IMR-90 (cell line): ENCODE measurements around the gene LINGO4. TPM values are rescaled to one million over a fixed set of nuclear protein-coding genes. Genes with fewer than 3 reads are reported as not detected.

Experiments used
- ATAC-seq: fragments of 200-7000 bp; cut with Tn5 transposase; 2 replicates; pipeline ENCODE4 v1.9.1; 2020; ENCODE audit warnings: low read depth, mild to moderate bottlenecking, moderate library complexity
- BruUV-seq: library from RNA; stranded (reverse); fragments of 400-500 nt; replicated peaks from 2 replicates; lab custom pipeline; 2021; lab: Mats Ljungman, UMichigan
- CTCF ChIA-PET: fragments of 300-600 bp; formaldehyde crosslinking; extraction: SDS; loops from one replicate; lab custom pipeline; 2021; ENCODE audit warnings: antibody characterized with exemption; lab: Yijun Ruan, JAX
- POLR2A ChIA-PET: fragments of 300-600 bp; sonication (Branson Sonifier 250); formaldehyde crosslinking; loops from one replicate; lab custom pipeline; 2022; ENCODE audit warnings: antibody characterized with exemption; ENCODE audit not compliant: unreplicated experiment; lab: Charles Lee
- DNase-seq: peaks from one replicate; pipeline ENCODE4 v3.0.0; 2013
- H2AFZ ChIP-seq: replicated peaks from 2 replicates; pipeline ENCODE3; 2013; ENCODE audit warnings: low read length, mild to moderate bottlenecking; ENCODE audit not compliant: poor library complexity
- H2AK5ac ChIP-seq: 2 replicates; pipeline ENCODE4 v1.6.1; 2013; ENCODE audit warnings: low read depth, low read length, inconsistent platforms
- H2AK9ac ChIP-seq: replicated peaks from 2 replicates; pipeline ENCODE3; 2013; ENCODE audit warnings: mild to moderate bottlenecking, low read depth, low read length, moderate library complexity; ENCODE audit not compliant: poor library complexity
- H2BK120ac ChIP-seq: 2 replicates; pipeline ENCODE4 v1.6.1; 2013; ENCODE audit warnings: low read depth, low read length, inconsistent platforms
- H2BK15ac ChIP-seq: 3 replicates; pipeline ENCODE4 v1.6.1; 2013; ENCODE audit warnings: low read depth, low read length, inconsistent platforms
- H2BK20ac ChIP-seq: 2 replicates; pipeline ENCODE4 v1.6.1; 2013; ENCODE audit warnings: low read depth, mild to moderate bottlenecking, inconsistent platforms, low read length, moderate library complexity
- H2BK5ac ChIP-seq: 2 replicates; pipeline ENCODE4 v1.6.1; 2013; ENCODE audit warnings: mild to moderate bottlenecking, low read depth, low read length, inconsistent platforms; ENCODE audit not compliant: poor library complexity, severe bottlenecking
- H3K14ac ChIP-seq: replicated peaks from 2 replicates; pipeline ENCODE4 v1.6.1; 2013; ENCODE audit warnings: low read depth, low read length, inconsistent platforms
- H3K18ac ChIP-seq: 2 replicates; pipeline ENCODE4 v1.6.1; 2013; ENCODE audit warnings: low read depth, low read length, control low read depth
- H3K23ac ChIP-seq: 2 replicates; pipeline ENCODE4 v1.6.1; 2013; ENCODE audit warnings: low read depth, low read length, inconsistent platforms
- H3K27ac ChIP-seq: 2 replicates; pipeline ENCODE4 v1.5.1; 2013; ENCODE audit warnings: mild to moderate bottlenecking, control low read depth, low read length; ENCODE audit not compliant: insufficient read depth
- H3K27me3 ChIP-seq: 2 replicates; pipeline ENCODE4 v1.6.1; 2013; ENCODE audit warnings: low read length; ENCODE audit not compliant: control insufficient read depth, insufficient read depth
- H3K36me3 ChIP-seq: 2 replicates; pipeline ENCODE4 v1.6.1; 2013; ENCODE audit warnings: low read length, mixed read lengths; ENCODE audit not compliant: control insufficient read depth, insufficient read depth
- H3K4ac ChIP-seq: 2 replicates; pipeline ENCODE4 v1.6.1; 2013; ENCODE audit warnings: low read depth, low read length, inconsistent platforms
- H3K4me1 ChIP-seq: 2 replicates; pipeline ENCODE4 v1.6.1; 2013; ENCODE audit warnings: low read length, mixed read lengths; ENCODE audit not compliant: control insufficient read depth, insufficient read depth
- H3K4me2 ChIP-seq: 2 replicates; pipeline ENCODE4 v1.6.1; 2013; ENCODE audit warnings: low read depth, mild to moderate bottlenecking, control low read depth, low read length, moderate library complexity
- H3K4me3 ChIP-seq: 2 replicates; pipeline ENCODE4 v1.5.1; 2013; ENCODE audit warnings: low read depth, mild to moderate bottlenecking, control low read depth, low read length, moderate library complexity; ENCODE audit not compliant: insufficient read depth
- H3K56ac ChIP-seq: 2 replicates; pipeline ENCODE4 v1.6.1; 2013; ENCODE audit warnings: low read length, inconsistent platforms; ENCODE audit not compliant: insufficient read depth; ENCODE audit errors: extremely low read depth
- H3K79me1 ChIP-seq, 2 experiments: 2 replicates each; pipeline ENCODE4 v1.6.1; 2013; ENCODE audit warnings: low read length in 2 of 2, inconsistent platforms in 1 of 2, low read depth in 1 of 2
- H3K9ac ChIP-seq: 2 replicates; pipeline ENCODE4 v1.6.1; 2013; ENCODE audit warnings: low read depth, low read length, control low read depth
- H3K9me1 ChIP-seq: 2 replicates; pipeline ENCODE4 v1.6.1; 2013; ENCODE audit warnings: low read length, inconsistent platforms; ENCODE audit not compliant: insufficient read depth
- H3K9me3 ChIP-seq: 2 replicates; pipeline ENCODE4 v1.6.1; 2013; ENCODE audit warnings: low read length; ENCODE audit not compliant: control insufficient read depth, insufficient read depth
- H4K20me1 ChIP-seq: 2 replicates; pipeline ENCODE4 v1.6.1; 2013; ENCODE audit warnings: low read length, inconsistent platforms; ENCODE audit not compliant: insufficient read depth
- H4K5ac ChIP-seq: 2 replicates; pipeline ENCODE4 v1.6.1; 2013; ENCODE audit warnings: mild to moderate bottlenecking, low read depth, low read length, control low read depth
- H4K8ac ChIP-seq, 2 experiments: 2 replicates each; pipeline ENCODE4 v1.6.1; 2013; ENCODE audit warnings: low read depth in 2 of 2, low read length in 2 of 2, control low read depth in 1 of 2, inconsistent platforms in 1 of 2
- H4K91ac ChIP-seq: 2 replicates; pipeline ENCODE4 v1.6.1; 2013; ENCODE audit warnings: low read depth, low read length, inconsistent platforms; ENCODE audit not compliant: insufficient read depth
- CEBPB ChIP-seq: IDR thresholded peaks from 2 replicates; pipeline ENCODE4 v1.6.1; 2012; ENCODE audit warnings: low read depth, low read length, improper control_type of control experiment
- CHD1 ChIP-seq: IDR thresholded peaks from 2 replicates; pipeline ENCODE4 v1.6.1; 2012; ENCODE audit warnings: low read depth, low read length, improper control_type of control experiment
- ELK1 ChIP-seq: fragments of 150-350 bp; IDR thresholded peaks from 2 replicates; pipeline ENCODE4 v1.6.1; 2016; ENCODE audit warnings: low read depth, mild to moderate bottlenecking, low read length, moderate library complexity, borderline replicate concordance
- MAFK ChIP-seq: IDR thresholded peaks from 2 replicates; pipeline ENCODE4 v1.6.1; 2012; ENCODE audit warnings: low read depth, low read length, improper control_type of control experiment
- MAZ ChIP-seq: IDR thresholded peaks from 2 replicates; pipeline ENCODE4 v1.6.1; 2012; ENCODE audit warnings: low read depth, mild to moderate bottlenecking, low read length, improper control_type of control experiment, moderate library complexity, borderline replicate concordance
- MXI1 ChIP-seq: IDR thresholded peaks from 2 replicates; pipeline ENCODE4 v1.6.1; 2012; ENCODE audit warnings: low read depth, mild to moderate bottlenecking, low read length, moderate library complexity, borderline replicate concordance
- RCOR1 ChIP-seq: IDR thresholded peaks from 2 replicates; pipeline ENCODE4 v1.6.1; 2012; ENCODE audit warnings: mild to moderate bottlenecking, low read length, improper control_type of control experiment; ENCODE audit not compliant: insufficient replicate concordance
- SMC3 ChIP-seq: fragments of 150-350 bp; IDR thresholded peaks from 2 replicates; pipeline ENCODE4 v1.6.1; 2016; ENCODE audit warnings: low read depth, mild to moderate bottlenecking, antibody characterized with exemption, low read length, moderate library complexity
- USF2 ChIP-seq: fragments of 150-350 bp; IDR thresholded peaks from 2 replicates; pipeline ENCODE4 v1.6.1; 2017; ENCODE audit warnings: mild to moderate bottlenecking, antibody characterized with exemption, low read length, low read depth
- WGBS, 2 experiments: methylation state at CpG; one replicate each; pipeline versions ENCODE4 v1.1.5 to v1.1.7; 2013; ENCODE audit warnings: missing lambda C conversion rate in 2 of 2; ENCODE audit not compliant: insufficient read length in 1 of 2; ENCODE audit errors: extremely low coverage in 2 of 2; 5-methylcytosine and 5-hydroxymethylcytosine counted together
- dilution Hi-C: fragments of 300-500 bp; cut with HindIII; formaldehyde crosslinking; loops from one replicate; pipeline ENCODE4 v1.14.3; 2018; ENCODE audit warnings: low sequenced_read_pairs; ENCODE audit not compliant: unreplicated experiment
- in situ Hi-C: fragments of 300-500 bp; cut with MboI; formaldehyde crosslinking; loops from 3 replicates; pipeline ENCODE4 v1.14.3; 2019; ENCODE audit warnings: low sequenced_read_pairs, inconsistent platforms, mixed read lengths
- intact Hi-C: fragments of 100-400 bp; cut with micrococcal nuclease; formaldehyde crosslinking; loops from 2 replicates; pipeline ENCODE4 v1.10.0; 2022
- polyA plus RNA-seq, 3 experiments: library from polyadenylated mRNA; depleted of rRNA; stranded (reverse); fragments of >200 nt; gene quantifications; 2 replicates each; pipeline ENCODE4 v1.2.3, GENCODE V29; 2012; ENCODE audit warnings: low replicate concordance in 1 of 3
- total RNA-seq: library from RNA; depleted of rRNA; stranded (reverse); fragments of >200 nt; gene quantifications from 2 replicates; pipeline ENCODE4 v1.2.3, GENCODE V29; 2012

LINGO4 gene
- total and polyA plus RNA-seq, 2 of the 4 experiments (the other 2 are of a cell fraction): not detected

- no peaks in the 10 kb centered on the region for H4K20me1 ChIP-seq
- BruUV-seq: no TSS peak
- no peak overlapping the region for H2BK20ac ChIP-seq
- no peak overlapping the region for H3K23ac ChIP-seq
- intact Hi-C loops: loop anchor here (5.0 to 10.0 kb wide), 2 partner anchors 75 to 292 kb away; partner anchors contain the start of genes MRPL9 and TUFT1
- H2BK15ac ChIP-seq: no peak overlapping the region
- H3K14ac ChIP-seq: no peak overlapping the region
- no peak overlapping the region for H3K4me3 ChIP-seq
- H2AK5ac ChIP-seq: no peak overlapping the region
- H4K8ac ChIP-seq: no peak overlapping the region
- H3K4me2 ChIP-seq: no peak overlapping the region
- H3K9me1 ChIP-seq: no peaks in the 10 kb centered on the region
- H2AK9ac ChIP-seq: no peak overlapping the region
- no peaks in the 10 kb centered on the region for H3K36me3 ChIP-seq
- ChIA-PET CTCF (no interaction called here), POLR2A (no interaction called here)
- in situ Hi-C loops: no loop called here
- dilution Hi-C loops: no loop called here
- no peak overlapping the region for H2BK5ac ChIP-seq
- no peak for DNase-seq
- no peak overlapping the region for H3K27ac ChIP-seq
- no CpG with 5 or more reads among the region's 3 CpGs for whole genome bisulfite sequencing, 2 experiments
- H3K79me1 ChIP-seq: no peaks in the 10 kb centered on the region
- TF ChIP-seq SMC3 (no peak), CEBPB (no peak), MAZ (no peak), MAFK (no peak), RCOR1 (no peak), MXI1 (no peak), CHD1 (no peak), USF2 (no peak), ELK1 (no peak)
- H3K18ac ChIP-seq: no peak overlapping the region
- H3K27me3 ChIP-seq: peaks cover 64% of the 10 kb centered on the region
- no peak overlapping the region for H4K5ac ChIP-seq
- H2BK120ac ChIP-seq: no peak overlapping the region
- no peak for ATAC-seq
- no peak overlapping the region for H2AFZ ChIP-seq
- H3K56ac ChIP-seq: no peak overlapping the region
- H3K4ac ChIP-seq: no peak overlapping the region
- H3K9me3 ChIP-seq: no peaks in the 10 kb centered on the region
- H3K9ac ChIP-seq: no peak overlapping the region
- no peak overlapping the region for H4K91ac ChIP-seq
- H3K4me1 ChIP-seq: no peaks in the 10 kb centered on the region; the same call in 1 of the 2 replicates
Measured at GRCh38 chr1:151837197-151837596, 32.0 kb upstream of the LINGO4 start.
